HL-60 (cell line): ENCODE measurements around the gene KLHL3.

ENCODE experiments used
- DNase-seq, 2 experiments: peaks; one replicate each; pipeline ENCODE4 v3.0.0-alpha.2; 2010 to 2020; ENCODE audit warnings: low read depth in 1 of 2, low spot score in 1 of 2
- H3K27ac ChIP-seq: fragments of 250-450 bp; sonication (Bioruptor Pico); replicated peaks from 2 replicates; pipeline ENCODE4 v1.5.1; 2020; ENCODE audit warnings: mild to moderate bottlenecking, moderate library complexity
- H3K27me3 ChIP-seq: fragments of 250-450 bp; sonication (Bioruptor Pico); 2 replicates; pipeline ENCODE4 v1.5.1; 2021; ENCODE audit warnings: mild to moderate bottlenecking, moderate library complexity; ENCODE audit not compliant: insufficient read depth, poor library complexity, severe bottlenecking
- H3K4me3 ChIP-seq: replicated peaks from 2 replicates; pipeline ENCODE4 v1.5.1; 2011; ENCODE audit warnings: mild to moderate bottlenecking, control low read depth, low read length; ENCODE audit not compliant: insufficient read depth
- GABPA ChIP-seq: IDR thresholded peaks from 2 replicates; pipeline ENCODE4 v1.6.1; 2012; ENCODE audit warnings: low read depth
- POLR2AphosphoS5 ChIP-seq: IDR thresholded peaks from 2 replicates; pipeline ENCODE4 v1.6.1; 2012; ENCODE audit warnings: low read depth
- SPI1 ChIP-seq: IDR thresholded peaks from 2 replicates; pipeline ENCODE4 v1.6.1; 2012; ENCODE audit warnings: low read depth, mild to moderate bottlenecking, borderline replicate concordance
- TF ChIP-seq, protein P1 (sequence below): IDR thresholded peaks from 2 replicates; pipeline ENCODE4 v1.6.1; 2012; ENCODE audit warnings: low read depth; ENCODE audit not compliant: insufficient replicate concordance
- TF ChIP-seq, protein P2 (sequence below): IDR thresholded peaks from one replicate; pipeline ENCODE4 v1.5.1; 2011; ENCODE audit warnings: low read length, control low read depth, inconsistent platforms; ENCODE audit not compliant: insufficient read depth

KLHL3 gene

DNA sequence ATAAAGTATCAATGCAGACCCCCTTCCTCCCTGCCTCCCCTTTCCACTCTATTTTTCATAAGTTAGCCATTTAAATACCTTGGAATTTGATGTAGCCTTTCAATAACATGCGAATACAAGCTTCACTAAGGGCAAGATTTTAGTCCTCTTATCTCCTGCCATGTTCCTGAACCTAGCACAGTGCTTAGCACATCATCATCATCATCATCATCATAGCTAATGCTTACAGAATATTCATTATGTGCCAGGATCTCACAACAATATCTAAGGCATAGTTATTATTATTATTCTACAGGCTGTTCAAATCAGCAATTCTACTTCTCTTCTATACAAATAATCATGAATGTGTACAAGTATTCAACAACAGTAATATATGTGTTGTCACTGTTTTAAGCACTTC lies 20.4 kb downstream of the KLHL3 start:
- no peak for DNase-seq
- Histone ChIP-seq H3K4me3 (no peak overlapping the region), H3K27me3 (no peaks in the 10 kb centered on the region), H3K27ac (no peak overlapping the region)
- no peak for TF ChIP-seq GABPA
- TF ChIP-seq POLR2AphosphoS5 = no peak
- TF ChIP-seq SPI1 = no peak
- TF ChIP-seq, protein P1, sequence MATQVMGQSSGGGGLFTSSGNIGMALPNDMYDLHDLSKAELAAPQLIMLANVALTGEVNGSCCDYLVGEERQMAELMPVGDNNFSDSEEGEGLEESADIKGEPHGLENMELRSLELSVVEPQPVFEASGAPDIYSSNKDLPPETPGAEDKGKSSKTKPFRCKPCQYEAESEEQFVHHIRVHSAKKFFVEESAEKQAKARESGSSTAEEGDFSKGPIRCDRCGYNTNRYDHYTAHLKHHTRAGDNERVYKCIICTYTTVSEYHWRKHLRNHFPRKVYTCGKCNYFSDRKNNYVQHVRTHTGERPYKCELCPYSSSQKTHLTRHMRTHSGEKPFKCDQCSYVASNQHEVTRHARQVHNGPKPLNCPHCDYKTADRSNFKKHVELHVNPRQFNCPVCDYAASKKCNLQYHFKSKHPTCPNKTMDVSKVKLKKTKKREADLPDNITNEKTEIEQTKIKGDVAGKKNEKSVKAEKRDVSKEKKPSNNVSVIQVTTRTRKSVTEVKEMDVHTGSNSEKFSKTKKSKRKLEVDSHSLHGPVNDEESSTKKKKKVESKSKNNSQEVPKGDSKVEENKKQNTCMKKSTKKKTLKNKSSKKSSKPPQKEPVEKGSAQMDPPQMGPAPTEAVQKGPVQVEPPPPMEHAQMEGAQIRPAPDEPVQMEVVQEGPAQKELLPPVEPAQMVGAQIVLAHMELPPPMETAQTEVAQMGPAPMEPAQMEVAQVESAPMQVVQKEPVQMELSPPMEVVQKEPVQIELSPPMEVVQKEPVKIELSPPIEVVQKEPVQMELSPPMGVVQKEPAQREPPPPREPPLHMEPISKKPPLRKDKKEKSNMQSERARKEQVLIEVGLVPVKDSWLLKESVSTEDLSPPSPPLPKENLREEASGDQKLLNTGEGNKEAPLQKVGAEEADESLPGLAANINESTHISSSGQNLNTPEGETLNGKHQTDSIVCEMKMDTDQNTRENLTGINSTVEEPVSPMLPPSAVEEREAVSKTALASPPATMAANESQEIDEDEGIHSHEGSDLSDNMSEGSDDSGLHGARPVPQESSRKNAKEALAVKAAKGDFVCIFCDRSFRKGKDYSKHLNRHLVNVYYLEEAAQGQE = no peak
- TF ChIP-seq, protein P2, sequence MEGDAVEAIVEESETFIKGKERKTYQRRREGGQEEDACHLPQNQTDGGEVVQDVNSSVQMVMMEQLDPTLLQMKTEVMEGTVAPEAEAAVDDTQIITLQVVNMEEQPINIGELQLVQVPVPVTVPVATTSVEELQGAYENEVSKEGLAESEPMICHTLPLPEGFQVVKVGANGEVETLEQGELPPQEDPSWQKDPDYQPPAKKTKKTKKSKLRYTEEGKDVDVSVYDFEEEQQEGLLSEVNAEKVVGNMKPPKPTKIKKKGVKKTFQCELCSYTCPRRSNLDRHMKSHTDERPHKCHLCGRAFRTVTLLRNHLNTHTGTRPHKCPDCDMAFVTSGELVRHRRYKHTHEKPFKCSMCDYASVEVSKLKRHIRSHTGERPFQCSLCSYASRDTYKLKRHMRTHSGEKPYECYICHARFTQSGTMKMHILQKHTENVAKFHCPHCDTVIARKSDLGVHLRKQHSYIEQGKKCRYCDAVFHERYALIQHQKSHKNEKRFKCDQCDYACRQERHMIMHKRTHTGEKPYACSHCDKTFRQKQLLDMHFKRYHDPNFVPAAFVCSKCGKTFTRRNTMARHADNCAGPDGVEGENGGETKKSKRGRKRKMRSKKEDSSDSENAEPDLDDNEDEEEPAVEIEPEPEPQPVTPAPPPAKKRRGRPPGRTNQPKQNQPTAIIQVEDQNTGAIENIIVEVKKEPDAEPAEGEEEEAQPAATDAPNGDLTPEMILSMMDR = no peak

- no peak for DNase-seq
- no peak overlapping the region for H3K4me3 ChIP-seq
- H3K27me3 ChIP-seq = no peaks in the 10 kb centered on the region
- H3K27ac ChIP-seq = no peak overlapping the region
- TF ChIP-seq, protein P2 = no peak
- TF ChIP-seq, protein P1 = no peak
- TF ChIP-seq GABPA (no peak), POLR2AphosphoS5 (no peak), SPI1 (no peak)
These were observed 20.9 kb downstream of the KLHL3 start for GRCh38 chr5:137714946-137715345.

DNA sequence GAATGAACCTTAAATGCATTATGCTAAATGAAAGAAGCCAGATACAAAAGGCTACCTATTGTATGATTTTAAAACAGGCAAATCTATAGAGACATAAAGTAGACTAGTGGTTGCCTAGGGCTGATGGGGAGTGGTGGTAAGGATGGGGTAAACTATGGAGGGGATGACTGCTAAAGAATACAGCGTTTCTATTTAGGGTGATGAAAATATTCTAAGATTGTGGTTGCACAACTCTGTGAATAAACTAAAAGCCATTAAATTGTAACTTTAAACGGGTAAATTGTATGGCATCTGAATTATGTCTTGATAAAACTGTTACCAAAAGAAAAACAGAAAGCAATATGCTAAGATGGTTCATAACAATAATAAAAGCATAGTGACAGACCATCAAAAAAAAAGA lies 21.4 kb downstream of the KLHL3 start:
- H3K27ac ChIP-seq = no peak overlapping the region
- TF ChIP-seq POLR2AphosphoS5 = no peak
- TF ChIP-seq, protein P1 = no peak
- no peak for TF ChIP-seq SPI1
- no peak for TF ChIP-seq GABPA
- TF ChIP-seq, protein P2 = no peak
- no peak overlapping the region for H3K4me3 ChIP-seq
- no peak for DNase-seq
- no peaks in the 10 kb centered on the region for H3K27me3 ChIP-seq
